Activated effector memory CD4-positive, alpha-beta T cell treated with anti-CD3 and anti-CD28 coated beads, Interleukin-2, amount 50 U/mL, for 16 hours (primary cell): ENCODE results near the gene PTN.

Source experiments
- DNase-seq: peaks from one replicate; pipeline ENCODE4 v3.0.0-alpha.2; 2020

Gene PTN, protein sequence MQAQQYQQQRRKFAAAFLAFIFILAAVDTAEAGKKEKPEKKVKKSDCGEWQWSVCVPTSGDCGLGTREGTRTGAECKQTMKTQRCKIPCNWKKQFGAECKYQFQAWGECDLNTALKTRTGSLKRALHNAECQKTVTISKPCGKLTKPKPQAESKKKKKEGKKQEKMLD

GRCh38 chr7:137343281-137343841 is at the start of gene PTN:
Gene PTN, minus strand, starts transcription at chr7:137343733. Its CDS starts 88,760 bp downstream, at chr7:137254973.
- no peak for DNase-seq

DNA sequence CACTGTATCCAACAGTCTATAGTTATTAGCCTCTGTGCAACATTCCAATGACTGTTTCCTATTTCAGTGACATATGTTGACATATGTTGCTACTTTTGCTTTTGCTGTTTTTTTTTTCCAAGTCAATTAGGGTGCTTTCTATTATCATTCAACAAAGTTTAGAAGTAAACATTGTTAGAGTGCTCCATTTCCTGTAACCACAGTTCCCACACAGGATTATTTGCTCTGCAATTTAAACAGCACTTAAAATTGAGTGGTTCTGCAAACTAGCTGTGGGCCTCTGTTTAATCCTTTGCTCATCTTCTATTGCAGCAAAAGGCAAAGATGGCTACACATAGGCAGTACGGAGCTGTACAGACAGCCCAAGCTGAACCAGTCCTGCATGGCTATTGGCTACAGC is 46.5 kb upstream of the PTN start:
- DNase-seq = no peak

- no peak for DNase-seq
Observed at GRCh38 chr7:137388916-137389315, 45.4 kb upstream of the PTN start.

DNA sequence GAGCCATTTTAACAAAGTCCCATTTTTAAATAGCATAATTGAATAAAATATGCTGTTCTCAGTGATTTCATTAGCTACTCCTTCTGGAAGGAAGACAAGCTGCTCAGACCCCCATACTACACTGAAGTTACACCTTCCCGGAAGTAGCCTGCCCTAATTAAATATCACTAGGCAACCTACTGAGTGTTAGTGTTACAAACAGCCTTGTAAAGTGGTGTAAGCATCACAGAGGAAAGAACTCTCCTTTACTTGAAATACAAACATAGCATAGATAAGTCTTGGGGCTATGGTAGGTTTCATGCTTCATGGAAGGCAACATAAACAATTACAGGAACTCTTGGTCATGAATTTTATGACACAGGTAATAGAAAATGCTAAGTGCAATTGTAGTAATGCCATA is 43.4 kb upstream of the PTN start:
- DNase-seq = no peak

DNA sequence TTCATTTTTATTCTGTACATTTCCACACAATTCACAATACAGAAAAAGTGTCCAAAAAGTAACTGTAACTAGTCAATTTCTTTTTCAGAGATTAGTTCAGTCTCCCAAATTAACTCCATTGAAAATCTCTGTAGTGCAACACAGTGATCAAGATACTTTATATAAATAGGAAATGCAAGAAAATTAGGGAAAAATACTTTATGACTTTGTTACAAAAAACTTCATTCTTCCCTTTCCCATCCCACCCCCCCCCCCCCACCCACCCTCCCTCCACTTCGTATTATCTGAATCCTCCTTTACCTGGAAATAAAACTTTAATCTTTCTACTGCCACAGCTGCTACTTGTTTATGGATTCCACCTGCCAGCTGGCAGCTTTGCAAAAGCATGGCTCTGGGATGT is 37.5 kb upstream of the PTN start:
- no peak for DNase-seq

DNA sequence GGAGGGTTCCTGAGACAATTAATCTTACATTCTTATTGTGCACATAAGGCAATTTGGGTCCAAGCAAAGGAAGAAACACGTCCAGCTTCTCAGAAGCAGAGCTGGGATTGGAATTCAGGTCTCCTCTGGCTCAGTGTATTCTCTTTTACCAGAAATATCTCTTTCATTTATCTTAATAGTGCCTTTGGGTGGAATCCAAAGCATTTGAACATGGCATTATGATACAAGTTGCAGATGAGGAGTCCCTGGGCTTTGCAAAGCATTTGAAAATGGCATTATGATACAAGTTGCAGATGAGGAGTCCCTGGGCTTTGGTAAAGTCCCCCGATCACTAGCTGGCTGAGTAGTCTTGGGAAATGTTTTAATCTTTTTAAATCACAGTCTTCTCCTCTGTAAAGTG is 30.0 kb upstream of the PTN start:
- DNase-seq = no peak

- DNase-seq = no peak
Observed at GRCh38 chr7:137371616-137372015, 28.1 kb upstream of the PTN start.

GRCh38 chr7:137366995-137367394 is 23.5 kb upstream of the PTN start:
- no peak for DNase-seq

DNA sequence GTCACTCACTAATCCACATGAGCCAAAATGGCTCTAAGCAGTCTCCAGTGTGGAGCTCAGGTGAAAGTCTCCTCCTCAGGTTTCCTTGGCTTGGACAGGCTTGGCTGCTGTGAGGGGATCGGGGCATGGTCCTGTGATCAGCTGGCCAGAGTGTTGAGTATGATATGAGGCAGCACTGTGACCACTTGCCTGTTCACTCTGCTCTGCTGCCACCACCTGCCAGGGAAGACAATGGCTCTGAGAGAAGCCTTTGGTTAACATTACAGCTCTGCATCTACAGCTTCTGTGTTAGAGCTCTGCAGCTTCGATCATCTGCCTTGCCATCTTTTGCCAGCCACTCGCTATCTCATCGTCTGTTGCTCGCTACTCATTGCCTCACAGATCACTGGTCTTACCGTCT is 20.1 kb upstream of the PTN start:
- DNase-seq = no peak

DNA sequence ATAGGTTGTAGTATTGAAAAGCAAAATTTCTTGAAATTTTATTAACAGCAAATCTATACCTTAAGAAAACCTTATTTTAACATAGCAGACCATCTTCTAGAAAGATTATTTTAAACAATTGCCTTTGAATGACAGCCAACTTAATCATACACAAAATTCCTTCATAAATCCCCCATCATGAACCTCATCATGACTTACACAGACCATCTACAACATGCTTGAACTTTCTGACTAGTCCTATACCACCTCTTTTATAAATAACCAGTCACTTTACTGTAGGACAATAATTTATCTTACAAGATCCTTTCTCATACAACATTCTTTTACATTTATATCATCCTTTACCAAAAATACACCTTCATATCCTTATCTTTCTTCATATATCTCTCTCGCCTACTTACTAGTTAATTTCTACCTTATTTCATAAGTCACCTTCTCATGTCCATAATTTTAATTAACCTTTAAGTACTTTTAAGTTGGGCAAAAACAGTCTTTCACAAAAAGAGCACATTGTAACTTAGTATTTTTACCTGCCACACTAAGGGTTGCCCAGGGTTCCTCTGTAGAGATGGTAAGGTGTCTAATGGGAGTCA is 16.6 kb upstream of the PTN start:
- DNase-seq = no peak

- DNase-seq = no peak
Observed at GRCh38 chr7:137354961-137355360, 11.4 kb upstream of the PTN start.

DNA sequence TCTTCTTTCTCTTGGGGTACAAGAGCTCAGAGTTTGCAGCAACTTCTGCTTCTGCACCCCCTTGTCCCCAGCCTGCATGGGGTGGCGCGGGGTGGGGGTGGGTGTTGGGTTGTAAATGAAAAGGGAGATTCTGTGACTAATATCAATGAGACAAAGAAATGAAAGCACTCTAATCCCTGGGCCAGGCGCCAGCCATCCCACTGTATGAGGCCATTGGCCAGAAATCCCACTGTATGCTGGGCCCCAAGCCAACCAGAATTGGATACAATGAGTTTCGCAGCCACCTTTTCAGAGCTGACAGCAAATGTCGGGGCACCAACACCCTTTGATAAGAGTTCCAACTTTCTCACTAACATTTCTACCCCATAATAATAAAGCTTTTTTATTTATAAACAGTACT is 10.9 kb upstream of the PTN start:
- no peak for DNase-seq

DNA sequence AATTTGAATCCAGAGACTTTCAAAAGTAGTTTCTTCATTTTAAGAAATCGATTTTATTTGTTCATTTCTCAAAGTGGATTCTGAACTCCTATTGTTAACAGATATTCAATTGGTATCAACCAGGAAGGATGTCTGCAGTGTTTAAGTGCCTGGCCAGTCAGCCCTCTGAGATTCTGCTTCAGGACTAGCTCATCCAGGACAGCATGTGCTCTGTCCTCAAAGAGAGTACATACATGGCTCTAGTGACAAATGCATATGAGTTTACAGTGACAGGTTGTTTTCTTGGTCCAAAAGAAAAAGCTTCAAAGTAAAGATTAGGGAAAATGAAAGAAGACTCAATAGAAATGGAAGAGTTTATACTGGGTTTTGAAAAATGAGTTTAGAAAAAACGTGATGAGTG is 8.4 kb upstream of the PTN start:
- DNase-seq = no peak

DNA sequence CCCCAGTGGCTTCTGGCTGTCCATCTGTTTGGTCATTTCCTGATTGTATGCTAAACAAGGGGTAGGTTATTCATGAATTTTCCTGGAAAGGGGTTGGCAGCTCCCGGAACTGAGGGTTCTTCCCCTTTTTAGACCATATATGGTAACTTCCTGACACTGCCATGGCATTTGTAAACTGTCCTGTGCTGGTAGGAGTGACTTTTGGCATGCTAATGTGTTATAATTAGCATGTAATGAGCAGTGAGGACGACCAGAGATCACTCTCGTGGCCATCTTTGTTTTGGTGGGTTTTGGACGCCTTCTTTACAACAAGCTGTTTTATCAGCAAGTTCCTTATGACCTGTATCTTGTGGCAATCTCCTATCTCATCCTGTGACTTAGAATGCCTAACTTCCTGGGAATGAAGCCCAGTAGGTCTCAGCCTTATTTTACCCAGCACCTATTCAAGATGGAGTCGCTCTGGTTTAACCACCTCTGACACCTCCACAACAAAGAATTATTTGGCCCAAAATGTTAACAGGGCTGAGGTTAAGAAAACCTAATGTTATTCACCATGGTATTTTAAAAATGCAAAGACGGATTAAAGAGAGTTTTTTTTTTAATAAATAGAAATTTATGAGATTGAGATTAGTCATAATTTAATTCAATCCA is 2.4 kb upstream of the PTN start:
- DNase-seq = no peak

- no peak for DNase-seq
Observed at GRCh38 chr7:137342828-137343261, 688 bp downstream of the PTN start.

GRCh38 chr7:137342265-137342664 is 1.3 kb downstream of the PTN start:
- no peak for DNase-seq

DNA sequence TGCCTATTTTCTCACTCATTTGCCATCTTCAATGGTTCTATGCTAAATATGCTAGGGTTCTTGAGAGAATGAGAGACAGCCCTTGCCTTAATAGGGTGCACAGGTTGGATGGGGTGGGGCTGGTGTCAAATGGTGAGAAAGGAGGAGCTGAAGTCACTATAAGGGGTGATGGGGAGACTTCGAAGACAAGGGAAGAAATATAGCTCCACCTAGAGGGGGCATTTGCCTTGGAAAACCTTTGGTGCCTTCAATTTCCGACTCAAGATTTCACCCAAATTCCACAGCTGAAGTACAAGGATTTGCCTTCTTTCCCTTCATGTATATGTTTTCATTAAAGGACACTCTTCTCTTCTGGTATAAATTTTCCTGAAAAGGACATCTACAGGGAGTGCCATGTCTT is 5.6 kb downstream of the PTN start:
- no peak for DNase-seq

- DNase-seq = no peak
Observed at GRCh38 chr7:137335814-137336213, 7.7 kb downstream of the PTN start.

- no peak for DNase-seq
Observed at GRCh38 chr7:137331378-137331777, 12.2 kb downstream of the PTN start.

DNA sequence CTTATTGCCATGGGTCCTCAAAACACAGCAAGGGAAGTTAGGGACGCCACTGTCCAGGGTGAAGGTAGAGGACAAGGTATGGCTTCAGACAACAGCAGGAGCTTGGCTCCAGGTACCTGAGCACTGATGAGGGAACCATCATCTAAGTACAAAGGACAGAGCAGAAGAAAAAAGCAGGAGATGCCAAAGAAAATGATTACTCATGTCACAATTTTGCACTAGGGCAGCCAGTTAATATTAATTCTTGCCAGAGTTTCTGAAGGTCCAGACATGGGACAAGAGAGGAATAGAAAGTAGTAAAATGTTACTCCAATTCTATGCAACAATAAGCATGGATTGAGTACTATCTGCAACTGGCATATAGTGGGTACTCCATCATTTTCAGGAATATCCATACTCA is 14.1 kb downstream of the PTN start:
- DNase-seq = no peak

GRCh38 chr7:137328373-137329120 is 15.0 kb downstream of the PTN start:
- no peak for DNase-seq

DNA sequence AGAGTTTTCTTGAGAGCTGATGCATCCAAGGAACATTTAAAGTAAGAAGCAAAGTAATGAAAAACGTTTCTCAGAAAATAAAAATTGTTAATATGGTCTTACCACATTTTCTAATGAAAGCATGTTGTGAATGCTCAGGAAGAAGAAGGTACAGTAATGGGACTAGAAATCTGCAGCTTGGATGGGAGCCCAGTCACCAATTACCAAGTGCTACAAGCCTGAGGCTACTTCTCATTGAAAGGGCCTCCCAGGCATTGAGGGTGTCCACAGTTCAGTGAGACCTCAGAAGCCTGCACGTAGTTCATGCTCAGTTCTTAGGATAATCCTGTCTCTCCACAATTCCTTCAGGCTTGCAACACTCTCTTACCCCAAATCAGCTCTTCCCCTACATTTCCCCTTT is 17.6 kb downstream of the PTN start:
- DNase-seq = no peak

DNA sequence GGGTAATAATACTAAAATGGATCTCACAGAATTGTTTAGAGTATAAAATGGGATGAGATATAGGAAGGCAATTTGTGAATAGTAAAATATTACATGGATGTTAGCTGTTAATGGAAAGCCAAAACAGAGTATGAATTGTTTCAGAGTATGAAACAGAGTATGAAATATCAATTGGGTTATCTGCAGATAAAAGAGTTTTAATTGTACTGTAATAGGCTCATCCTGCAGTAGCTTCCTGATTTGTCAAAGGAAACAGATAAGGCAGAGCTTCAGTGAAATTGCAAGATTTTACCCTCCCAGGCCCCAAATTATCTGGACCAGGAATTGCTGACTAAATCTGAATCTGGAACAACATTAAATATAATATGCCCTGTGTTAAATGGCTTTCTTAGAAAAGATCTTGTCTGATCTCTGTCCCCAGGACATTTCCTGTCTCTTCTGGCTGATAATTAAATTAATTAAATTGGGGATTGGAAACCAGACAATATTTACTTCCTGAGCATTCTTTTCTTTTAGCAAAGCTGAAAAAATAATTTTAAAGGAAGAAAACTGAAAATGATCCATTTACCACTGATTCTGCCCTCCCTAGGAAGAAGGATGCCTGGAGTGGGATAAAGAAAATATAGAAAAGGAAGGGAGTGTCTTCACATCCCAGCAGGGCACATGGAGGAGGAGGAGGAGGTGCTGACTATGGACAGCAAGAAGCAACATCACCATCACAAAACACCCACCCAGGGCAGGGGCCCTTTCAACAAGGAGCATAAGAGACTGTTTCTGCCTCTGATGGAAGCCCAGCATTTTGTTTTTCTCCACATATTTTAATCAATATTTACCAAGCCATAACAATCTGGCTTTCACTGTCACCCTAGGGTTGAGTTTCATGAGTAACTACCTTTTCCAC is 18.5 kb downstream of the PTN start:
- DNase-seq = no peak
